Measurements from ENCODE around the gene RFPL3. TPM values are rescaled to one million over a fixed set of nuclear protein-coding genes. Genes with fewer than 3 reads are reported as not detected.

The RFPL3 gene
- not detected in 2 replicates for total RNA-seq

GRCh38 chr22:32357567-32357966 is at the start of gene RFPL3:
RFPL3 (plus strand) TSS chr22:32357867; CDS start chr22:32358072, 205 bp downstream.

Other genes with a start within 250 kb of the RFPL3 start
- gene C22orf42, start 198.6 kb upstream of the RFPL3 start, total RNA-seq, result not detected in 2 replicates
- gene RFPL2, start 152.8 kb upstream of the RFPL3 start, total RNA-seq, result not detected in 2 replicates
- gene SLC5A4, start 102.5 kb upstream of the RFPL3 start, total RNA-seq, result not detected in 2 replicates
- 75.8 and 78.3 TPM in 2 replicates for gene RTCB, start 54.4 kb downstream of the RFPL3 start, total RNA-seq
- not detected in 2 replicates for gene BPIFC, start 106.6 kb downstream of the RFPL3 start, total RNA-seq
- 62.3 and 71.1 TPM in 2 replicates for gene FBXO7, start 116.9 kb downstream of the RFPL3 start, total RNA-seq